GM12891 (cell line): ENCODE data around the gene ELMO1.

Experiments
- DNase-seq: peaks from one replicate; pipeline ENCODE4 v3.0.0; 2011; ENCODE audit warnings: low spot score; ENCODE audit not compliant: insufficient read length
- FAIRE-seq: peaks from 2 replicates; lab custom pipeline; 2011; peaks lifted over from hg19 to GRCh38; lab: Jason Lieb, UNC
- PAX5 ChIP-seq: IDR thresholded peaks from 2 replicates; pipeline ENCODE4 v1.6.1; 2011; ENCODE audit warnings: low read length, moderate library complexity, mild to moderate bottlenecking; ENCODE audit not compliant: insufficient read depth, severe bottlenecking
- POLR2A ChIP-seq: IDR thresholded peaks from 2 replicates; pipeline ENCODE4 v1.6.1; 2011; ENCODE audit warnings: low read depth, low read length, control low read depth
- POLR2AphosphoS5 ChIP-seq: IDR thresholded peaks from 2 replicates; pipeline ENCODE4 v1.6.1; 2011; ENCODE audit warnings: low read depth, low read length, control low read depth
- POU2F2 ChIP-seq: IDR thresholded peaks from 2 replicates; pipeline ENCODE4 v1.6.1; 2011; ENCODE audit warnings: low read depth, mild to moderate bottlenecking, control low read depth, low read length, moderate library complexity
- SPI1 ChIP-seq: IDR thresholded peaks from 2 replicates; pipeline ENCODE4 v1.6.1; 2011; ENCODE audit warnings: low read depth, low read length, control low read depth
- TAF1 ChIP-seq: IDR thresholded peaks from 2 replicates; pipeline ENCODE4 v1.6.1; 2011; ENCODE audit warnings: low read depth, low read length, control low read depth

ELMO1 gene

GRCh38 chr7:37079420-37079819 lies 369.2 kb downstream of the ELMO1 start:
- TF ChIP-seq POU2F2 (no peak), TAF1 (no peak), SPI1 (no peak), POLR2A (no peak), PAX5 (no peak), POLR2AphosphoS5 (no peak)
- DNase-seq (no peak), FAIRE-seq (no peak)

GRCh38 chr7:37076668-37077067 lies 372.0 kb downstream of the ELMO1 start:
- no peak for FAIRE-seq
- no peak for TF ChIP-seq TAF1
- no peak for TF ChIP-seq POLR2A
- no peak for TF ChIP-seq POU2F2
- TF ChIP-seq PAX5, result no peak
- TF ChIP-seq SPI1, result no peak
- no peak for TF ChIP-seq POLR2AphosphoS5
- DNase-seq, result no peak

DNA sequence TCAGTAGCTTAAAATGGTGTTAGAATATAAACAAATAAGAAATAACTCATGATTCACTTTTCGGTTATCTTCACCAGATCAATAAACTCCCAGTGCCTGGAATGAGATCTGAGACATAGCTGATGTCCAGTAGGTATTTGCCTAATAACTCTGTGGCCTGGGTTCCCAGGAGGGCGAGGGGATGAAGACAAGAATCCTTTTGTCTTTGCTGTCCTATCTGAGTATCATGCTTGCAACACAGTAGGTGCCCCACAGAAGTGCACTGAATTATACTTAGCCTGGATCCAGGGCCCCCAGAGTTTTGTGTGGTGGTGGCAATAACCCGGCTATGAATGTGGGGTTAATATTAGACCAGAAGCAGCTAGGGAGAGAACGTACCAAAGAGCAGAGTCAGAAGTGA lies 374.3 kb downstream of the ELMO1 start:
- no peak for DNase-seq
- TF ChIP-seq POLR2A (no peak), SPI1 (no peak)
- no peak for FAIRE-seq

DNA sequence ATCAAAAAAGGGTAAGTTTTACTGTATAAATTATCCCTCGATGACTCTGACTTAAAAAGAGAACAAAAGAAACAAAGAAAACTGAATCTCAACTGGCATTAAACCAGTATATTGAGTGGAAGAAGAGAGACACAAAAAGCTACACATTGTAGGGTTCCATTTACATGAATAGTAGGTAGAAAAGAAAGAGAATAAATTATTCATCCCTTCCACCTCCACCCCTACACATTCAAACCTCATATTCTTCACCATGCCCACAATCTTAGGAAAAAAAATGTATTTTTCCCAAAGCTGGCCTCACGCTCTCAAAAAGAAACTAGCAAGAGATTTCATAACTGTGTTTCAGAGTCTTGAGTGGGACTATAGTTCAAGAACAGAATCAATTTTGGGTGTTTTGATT lies 377.5 kb downstream of the ELMO1 start:
- FAIRE-seq (no peak), DNase-seq (no peak)
- TF ChIP-seq POU2F2, result no peak
- no peak for TF ChIP-seq POLR2A
- no peak for TF ChIP-seq PAX5
- no peak for TF ChIP-seq POLR2AphosphoS5
- no peak for TF ChIP-seq SPI1
- TF ChIP-seq TAF1, result no peak

DNA sequence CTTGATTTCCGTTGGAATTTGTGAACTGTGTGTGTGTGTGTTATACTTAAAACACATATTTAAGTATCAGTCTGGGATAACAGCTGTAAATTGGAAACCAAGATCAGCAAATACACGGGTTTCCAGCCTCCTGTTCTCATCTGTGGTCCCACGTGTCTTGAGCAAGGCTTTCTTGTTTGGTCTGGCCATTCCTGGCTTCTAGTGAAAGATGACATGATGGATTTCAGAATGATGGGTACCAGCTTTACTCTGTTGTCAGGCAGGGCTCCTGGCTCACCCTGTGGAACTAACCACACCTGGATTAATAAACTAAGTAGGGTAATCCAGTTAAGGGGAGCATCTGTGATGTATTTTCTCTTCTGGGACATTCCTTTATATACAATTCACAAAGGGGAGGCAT lies 378.2 kb downstream of the ELMO1 start:
- DNase-seq (no peak), FAIRE-seq (no peak)

GRCh38 chr7:37070031-37070430 lies 378.6 kb downstream of the ELMO1 start:
- FAIRE-seq, result no peak
- TF ChIP-seq POLR2AphosphoS5, result no peak
- no peak for TF ChIP-seq SPI1
- DNase-seq, result no peak

More for the DNA sequence above, 378.2 kb downstream of the ELMO1 start:
- TF ChIP-seq POLR2A, result no peak
- no peak for TF ChIP-seq PAX5
- no peak for TF ChIP-seq SPI1
- TF ChIP-seq POU2F2, result no peak

DNA sequence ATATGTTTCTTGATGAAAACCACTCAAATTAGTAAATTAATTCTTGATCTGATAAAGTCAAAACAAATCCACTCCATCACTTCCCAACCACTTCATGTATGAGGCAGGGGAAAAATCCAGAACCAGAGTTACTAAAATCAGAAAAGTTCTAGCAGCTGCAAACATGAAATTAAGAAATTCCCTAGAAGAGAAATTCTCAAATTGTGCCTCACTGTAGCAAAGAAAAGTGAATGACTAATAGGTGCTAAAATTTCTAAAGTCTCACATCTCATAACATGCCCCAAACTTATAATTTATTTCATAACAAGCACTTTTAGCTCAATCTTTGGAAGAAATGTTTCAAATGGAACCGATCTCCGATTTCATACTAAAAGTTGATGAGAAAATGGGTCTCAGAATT lies 379.3 kb downstream of the ELMO1 start:
- TF ChIP-seq PAX5 (no peak), POLR2A (no peak), POU2F2 (no peak), SPI1 (no peak), TAF1 (no peak), POLR2AphosphoS5 (no peak)
- FAIRE-seq (no peak), DNase-seq (no peak)

GRCh38 chr7:37068902-37069301 lies 379.8 kb downstream of the ELMO1 start:
- DNase-seq (no peak), FAIRE-seq (no peak)
- TF ChIP-seq SPI1 (no peak), TAF1 (no peak), POLR2AphosphoS5 (no peak), POU2F2 (no peak)

DNA sequence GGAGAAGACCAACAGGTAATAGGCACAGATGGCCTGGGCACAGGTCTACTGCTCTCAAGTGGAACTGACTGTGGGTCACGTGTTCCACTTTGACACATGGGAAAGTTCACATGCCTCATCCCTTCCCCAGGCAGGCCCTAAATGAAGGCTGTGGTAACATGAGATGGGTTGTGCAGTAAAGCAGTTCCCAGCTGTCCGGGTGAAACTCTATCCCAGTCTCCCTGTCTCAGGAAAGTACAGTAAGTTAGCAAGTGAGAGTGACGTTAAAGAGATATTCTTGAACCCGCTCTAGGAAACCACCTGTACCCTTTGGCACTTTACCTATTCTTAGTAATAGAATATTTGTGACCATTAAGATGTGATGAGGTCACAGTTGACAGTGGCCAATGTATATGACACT lies 380.6 kb downstream of the ELMO1 start:
- TF ChIP-seq POLR2AphosphoS5 (no peak), TAF1 (no peak), SPI1 (no peak), POLR2A (no peak), POU2F2 (no peak), PAX5 (no peak)
- no peak for FAIRE-seq
- no peak for DNase-seq

DNA sequence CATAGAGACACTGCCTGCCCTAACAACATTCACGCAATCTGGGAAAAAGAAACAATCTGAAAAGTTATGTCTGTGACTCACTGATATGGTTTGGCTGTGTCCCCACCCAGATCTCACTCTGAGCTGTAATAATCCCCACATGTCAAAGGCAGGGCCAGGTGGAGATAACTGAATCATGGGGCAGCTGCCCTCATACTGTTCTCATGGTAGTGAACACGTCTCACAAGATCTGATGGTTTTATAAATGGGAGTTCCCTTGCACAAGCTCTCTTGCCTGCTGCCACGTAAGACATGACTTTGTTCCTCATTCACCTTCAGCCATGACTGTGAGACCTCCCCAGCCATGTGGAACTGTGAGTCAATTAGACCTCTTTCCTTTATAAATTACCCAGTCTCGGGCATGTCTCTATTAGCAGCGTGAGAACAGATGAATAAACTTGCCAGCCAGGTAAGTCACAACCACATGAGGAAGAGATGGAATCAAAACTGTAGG lies 382.8 kb downstream of the ELMO1 start:
- FAIRE-seq (peak; percentile 5), DNase-seq (no peak)
- TF ChIP-seq POU2F2, result no peak
- TF ChIP-seq SPI1, result no peak
- TF ChIP-seq PAX5, result peak; percentile 22
- TF ChIP-seq POLR2A, result no peak

GRCh38 chr7:37062560-37062859 lies 386.2 kb downstream of the ELMO1 start:
- no peak for FAIRE-seq
- DNase-seq, result no peak
- no peak for TF ChIP-seq PAX5
- TF ChIP-seq POLR2AphosphoS5, result no peak
- no peak for TF ChIP-seq SPI1
- TF ChIP-seq TAF1, result no peak
- no peak for TF ChIP-seq POLR2A
- TF ChIP-seq POU2F2, result no peak
